GM21529 (cell line): Measurements from ENCODE around the gene A3GALT2.

Experiments
- ATAC-seq: cut with Tn5 transposase; IDR thresholded peaks from one replicate; pipeline ENCODE4 v1.9.1; 2021; ENCODE audit not compliant: unreplicated experiment

The A3GALT2 gene

DNA sequence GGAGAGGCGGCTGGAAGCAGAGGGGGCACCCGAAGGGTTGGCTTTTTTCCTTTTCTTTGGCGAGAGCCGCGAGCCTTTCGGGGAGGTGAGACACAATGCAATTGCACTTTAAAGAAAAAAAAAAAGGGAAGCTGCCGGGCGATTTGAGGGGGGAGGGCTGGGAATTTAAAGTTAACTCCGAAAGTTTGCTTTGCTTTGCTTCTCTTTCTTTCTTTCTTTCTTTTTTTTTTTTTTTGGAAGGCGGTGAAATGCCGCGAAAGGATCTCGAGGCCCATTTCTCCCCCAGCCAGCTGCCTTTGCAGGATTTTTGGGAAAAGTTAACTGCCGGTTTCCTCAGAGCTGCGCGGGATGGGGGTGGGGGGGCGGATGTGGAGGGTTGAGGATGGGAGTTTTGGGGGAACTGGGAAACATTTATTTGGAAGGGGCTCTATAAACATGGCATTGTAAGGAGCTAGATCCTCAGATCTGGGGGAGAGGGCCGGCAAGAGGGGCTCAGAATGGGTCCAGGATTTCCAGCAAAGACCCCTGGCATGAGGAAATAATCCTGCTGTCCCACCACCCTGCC is 63.6 kb downstream of the A3GALT2 start:
- no peak for ATAC-seq
